ENCODE measurements around the gene TNFSF10. TPM values are rescaled to one million over a fixed set of nuclear protein-coding genes. Genes with fewer than 3 reads are reported as not detected.
A peak's percentile ranks its signal among the peaks of the same experiment; 100 is the strongest.

The TNFSF10 gene
- total and polyA plus RNA-seq, 8 donors, result 32.8 to 95.2 (median 45.7) TPM

DNA sequence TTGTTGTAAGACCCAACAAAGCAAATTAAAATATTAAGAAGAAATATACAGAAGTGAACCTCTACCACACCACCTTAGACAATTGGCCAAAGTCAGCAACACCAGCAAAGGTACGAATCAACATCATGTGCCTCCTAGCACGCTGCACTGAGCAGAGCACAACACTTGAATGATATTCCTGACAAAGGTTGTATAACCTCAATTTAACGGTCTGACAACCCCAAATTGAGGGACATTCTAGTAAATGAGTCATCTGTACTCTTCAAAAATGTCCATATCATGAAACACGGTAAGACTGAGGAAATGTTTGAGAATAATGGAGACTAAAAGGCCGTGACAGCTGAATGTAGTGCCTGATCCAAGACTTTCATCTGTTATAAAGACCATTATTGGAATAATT lies 41.3 kb upstream of the TNFSF10 start:
- H3K27ac ChIP-seq, result peak overlapping the region in 1 of 2 donors; percentile 80
- H3K9me3 ChIP-seq, result no peaks in the 10 kb centered on the region
- no peak overlapping the region for H3K4me3 ChIP-seq
- no peak for ATAC-seq
- no peaks in the 10 kb centered on the region for H3K36me3 ChIP-seq
- intact Hi-C loops (cut with DNase I), result no loop called here
- no peak for TF ChIP-seq CTCF (IDR thresholded peaks at IDR 0.05)
- H3K4me1 ChIP-seq, result peaks cover 21 to 68% of the 10 kb centered on the region in 2 donors
- H3K27me3 ChIP-seq, result no peaks in the 10 kb centered on the region
- DNase-seq, result no peak

DNA sequence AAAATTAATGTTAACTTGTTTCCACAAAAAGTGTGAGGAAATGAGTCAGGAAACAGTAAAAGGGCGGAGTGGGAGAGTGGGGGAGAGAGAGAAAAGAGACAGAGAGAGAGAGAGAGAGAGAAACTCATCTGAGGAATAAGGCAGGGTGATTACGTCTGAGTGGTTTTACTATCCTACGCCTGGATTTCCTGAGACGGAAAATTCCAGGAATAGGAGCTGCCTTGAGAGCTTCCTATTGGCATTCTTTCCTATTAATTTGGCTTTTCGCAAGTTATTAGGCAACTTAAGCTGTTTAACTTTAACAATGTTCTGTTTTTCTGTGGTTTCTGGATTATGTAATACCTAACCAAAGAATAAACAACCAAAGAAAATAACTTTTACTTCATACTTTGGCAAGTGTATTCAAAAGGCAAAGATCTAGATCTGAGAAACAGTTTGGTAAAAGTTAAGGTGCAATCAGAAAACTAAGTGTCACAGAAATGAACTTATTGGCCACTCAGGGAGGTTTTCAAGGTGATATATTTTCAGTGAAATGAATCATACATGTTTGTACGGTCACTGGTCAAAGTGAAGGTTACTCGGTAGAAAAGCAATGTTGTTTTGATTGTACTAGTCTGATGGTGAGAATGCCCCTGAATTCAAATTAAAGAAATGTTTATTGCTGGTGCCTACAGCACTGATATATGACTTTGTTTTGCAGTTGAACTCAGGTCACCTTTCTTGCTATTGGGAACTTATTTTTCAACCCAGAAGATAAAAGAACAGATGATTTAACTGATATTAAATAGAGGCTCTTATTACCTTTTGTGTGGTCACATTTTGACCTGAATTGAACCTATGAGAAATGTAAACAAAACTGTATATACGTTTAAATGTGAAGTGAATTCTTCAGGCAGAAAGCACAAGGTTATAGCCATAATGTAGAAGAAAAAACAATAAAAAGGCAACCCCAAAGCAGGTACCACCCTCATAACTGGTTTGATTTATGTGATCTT lies 39.9 kb upstream of the TNFSF10 start:
- DNase-seq (peak in 1 of 4 donors; percentile 4), ATAC-seq (peak; percentile 87)
- H3K36me3 ChIP-seq, result no peaks in the 10 kb centered on the region
- intact Hi-C loops (cut with DNase I), result no loop called here
- H3K4me3 ChIP-seq, result peak overlapping the region in 1 of 2 donors; percentile 6
- no peaks in the 10 kb centered on the region for H3K27me3 ChIP-seq
- no peaks in the 10 kb centered on the region for H3K9me3 ChIP-seq
- H3K27ac ChIP-seq, result peak overlapping the region; percentile 80 to 81
- peaks cover 21 to 65% of the 10 kb centered on the region in 2 donors for H3K4me1 ChIP-seq
- TF ChIP-seq CTCF (IDR thresholded peaks at IDR 0.05), result no peak

DNA sequence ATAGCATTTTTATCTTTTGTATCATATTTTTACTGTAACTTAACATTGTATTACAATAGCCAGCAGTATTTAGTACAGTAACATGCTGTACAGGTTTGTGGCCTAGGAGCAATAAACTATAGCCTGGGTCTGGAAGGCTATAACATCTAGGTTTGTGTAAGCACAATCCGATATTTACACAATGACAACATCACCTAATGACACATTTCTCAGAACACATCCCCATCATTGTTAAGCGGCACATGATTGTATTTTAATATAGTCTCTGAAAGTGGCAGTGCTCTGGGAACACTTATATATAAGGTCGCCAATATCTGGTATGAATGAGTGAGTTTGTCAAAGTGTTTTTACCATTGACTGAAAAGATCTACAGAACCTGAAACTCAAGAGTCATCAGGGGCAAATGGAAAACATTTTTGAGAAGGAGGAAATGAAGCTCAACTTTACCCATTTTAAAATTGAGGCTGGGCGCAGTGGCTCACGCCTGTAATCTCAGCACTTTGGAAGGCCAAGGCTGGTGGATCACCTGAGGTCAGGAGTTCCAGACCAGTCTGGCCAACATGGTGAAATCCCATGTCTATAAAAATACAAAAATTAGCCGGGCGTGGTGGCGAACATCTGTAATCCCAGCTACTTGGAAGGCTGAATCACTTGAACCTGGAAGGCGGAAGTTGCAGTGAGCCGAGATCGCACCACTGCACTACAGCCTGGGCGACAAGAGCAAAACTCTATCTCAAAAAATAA lies 38.8 kb upstream of the TNFSF10 start:
- DNase-seq, result no peak
- Histone ChIP-seq H3K27ac (peak overlapping the region; percentile 80 to 81), H3K27me3 (no peaks in the 10 kb centered on the region), H3K36me3 (no peaks in the 10 kb centered on the region), H3K9me3 (no peaks in the 10 kb centered on the region), H3K4me3 (peak overlapping the region in 1 of 2 donors; percentile 6), H3K4me1 (peaks cover 21 to 71% of the 10 kb centered on the region in 2 donors)
- TF ChIP-seq CTCF (IDR thresholded peaks at IDR 0.05), result no peak
- intact Hi-C loops (cut with DNase I), result no loop called here
- peak; percentile 4 for ATAC-seq

GRCh38 chr3:172560586-172560985 lies 37.4 kb upstream of the TNFSF10 start:
- Histone ChIP-seq H3K27ac (peak overlapping the region in 1 of 2 donors; percentile 15), H3K9me3 (no peaks in the 10 kb centered on the region), H3K4me1 (peaks cover 21 to 74% of the 10 kb centered on the region in 2 donors), H3K4me3 (no peak overlapping the region), H3K27me3 (no peaks in the 10 kb centered on the region), H3K36me3 (no peaks in the 10 kb centered on the region)
- no peak for DNase-seq
- ATAC-seq, result no peak
- intact Hi-C loops (cut with DNase I), result no loop called here
- TF ChIP-seq CTCF (IDR thresholded peaks at IDR 0.05), result no peak

GRCh38 chr3:172560026-172560425 lies 36.8 kb upstream of the TNFSF10 start:
- no peaks in the 10 kb centered on the region for H3K27me3 ChIP-seq
- H3K4me1 ChIP-seq, result peaks cover 21 to 74% of the 10 kb centered on the region in 2 donors
- H3K4me3 ChIP-seq, result no peak overlapping the region
- H3K27ac ChIP-seq, result peak overlapping the region in 1 of 2 donors; percentile 15
- TF ChIP-seq CTCF (IDR thresholded peaks at IDR 0.05), result no peak
- no peak for DNase-seq
- intact Hi-C loops (cut with DNase I), result no loop called here
- no peaks in the 10 kb centered on the region for H3K36me3 ChIP-seq
- ATAC-seq, result no peak
- no peaks in the 10 kb centered on the region for H3K9me3 ChIP-seq

Data from left lung (tissue), 10 donors.